Heart left ventricle (tissue), 16 donors: ENCODE measurements around the gene MEF2B. TPM values are rescaled to one million over a fixed set of nuclear protein-coding genes. Genes with fewer than 3 reads are reported as not detected.

Experiments used
- ATAC-seq, 4 donors: fragments of 200-7000 bp; cut with Tn5 transposase; one replicate each; pipeline ENCODE4 v1.9.1; 2020 to 2022; ENCODE audit warnings: moderate library complexity in 4 of 4, mild to moderate bottlenecking in 3 of 4, moderate number of reproducible peaks in 1 of 4
- DNase-seq, 5 donors: peaks; one replicate each; pipeline ENCODE4 v3.0.0-alpha.2; 2020
- H3K27ac ChIP-seq, 12 donors: fragments of 200-600 bp; sonication (generic) in 4 of 12; one replicate each; pipeline versions ENCODE4 v1.5.0 to v1.8.0; 2016 to 2022; ENCODE audit warnings: mild to moderate bottlenecking in 2 of 12
- H3K27me3 ChIP-seq, 9 donors: fragments of 200-600 bp; sonication (generic) in 2 of 9; one replicate each; pipeline versions ENCODE4 v1.5.1 to v1.8.0; 2016 to 2022; ENCODE audit warnings: mild to moderate bottlenecking in 3 of 9
- H3K36me3 ChIP-seq, 9 donors: fragments of 200-600 bp; sonication (generic) in 2 of 9; one replicate each; pipeline versions ENCODE4 v1.5.0 to v1.8.0; 2018 to 2022; ENCODE audit warnings: mild to moderate bottlenecking in 2 of 9
- H3K4me1 ChIP-seq, 12 donors: fragments of 200-600 bp; sonication (generic) in 4 of 12; one replicate each; pipeline versions ENCODE4 v1.5.0 to v1.8.0; 2016 to 2022; ENCODE audit warnings: mild to moderate bottlenecking in 3 of 12
- H3K4me3 ChIP-seq, 12 donors: fragments of 200-600 bp; sonication (generic) in 4 of 12; one replicate each; pipeline versions ENCODE4 v1.5.0 to v1.8.0; 2017 to 2022; ENCODE audit warnings: mild to moderate bottlenecking in 9 of 12, moderate library complexity in 4 of 12
- H3K9me3 ChIP-seq, 12 donors: fragments of 200-600 bp; sonication (generic) in 4 of 12; one replicate each; pipeline versions ENCODE4 v1.5.0 to v1.8.0; 2016 to 2022; ENCODE audit warnings: mild to moderate bottlenecking in 1 of 12
- CTCF ChIP-seq, 12 donors: fragments of 200-600 bp; sonication (generic) in 4 of 12; IDR thresholded peaks; one replicate each; pipeline versions ENCODE4 v1.5.0 to v1.8.0; 2018 to 2022; ENCODE audit warnings: antibody characterized with exemption in 12 of 12, mild to moderate bottlenecking in 5 of 12
- POLR2A ChIP-seq, 2 donors: fragments of 450-650 bp; IDR thresholded peaks; one replicate each; pipeline ENCODE4 v1.6.1; 2017; ENCODE audit warnings: antibody characterized with exemption in 2 of 2, mild to moderate bottlenecking in 2 of 2, moderate library complexity in 2 of 2
- WGBS, 4 donors: extraction: QIAGEN DNeasy Blood & Tissue Kit in 2 of 4; methylation state at CpG; one replicate each; pipeline versions ENCODE4 v1.1.5 to v1.1.7; 2013 to 2018; 5-methylcytosine and 5-hydroxymethylcytosine counted together
- intact Hi-C, 10 donors: fragments of 100-400 bp; cut with DNase I; formaldehyde crosslinking; loops; one replicate each; pipeline versions ENCODE4 v1.11.1 to v1.14.2; 2022
- polyA plus RNA-seq, 2 donors: library from polyadenylated mRNA; stranded (reverse); fragments of 200-250 nt; gene quantifications; one replicate each; pipeline ENCODE4 v1.2.3, GENCODE V29; 2013
- total RNA-seq, 9 donors: library from RNA; depleted of rRNA in 2 of 9; stranded (reverse); fragments of >200 nt in 2 of 9; fragmentation: NEBNext Ultra II Directional in 3 of 9; extraction: Animal tissue kit (Norgen Biotek cat#: 25700) in 3 of 9; gene quantifications; one replicate each; pipeline versions ENCODE4 v1.1.0 to v1.2.4, GENCODE V29; 2016 to 2023
- donor health status: ischemic (EF 13 %, LVEDD 7.1; RV severe dilation, severe dysfunction).
- donor health status: healthy with polysubstance abuse.
- donor health status: DM: no; HTN: yes; CAD: no.
- donor health status: DM: no; HTN: no; CAD: no.
- donor health status: ischemic (EF 25% LVEDD 6.9; RV normal size, moderate dysfunction).
- donor health status: ischemic (EF 25% LVEDD 5.7; RV mildly dilated, moderate dysfunction).
- donor health status: healthy.
- donor health status: DM: yes; HTN: yes; CAD: no.
- donor health status: ischemic (EF 35%, LVEDD 5.7; RV mildly dilated, moderate dysfunction).
- donor health status: nonischemic (EF 11% LVEDD 7.7; RV severe dilation, severe dysfunction).
- donor health status: DM: yes; HTN: yes; CAD: no.
- donor health status: PGD.
- donor health status: ischemic (EF 29% LVEDD 5.4; RV normal size, mild dysfunction).
- donor health status: nonischemic (EF 23%, LVEDD 6.1; RV moderate dilation, normal function).

The MEF2B gene
- total and polyA plus RNA-seq, 11 donors = 0.23 to 0.92 (median 0.41) TPM; not detected in 1

- Histone ChIP-seq H3K36me3 (peaks cover 0 to 7% (median 0%) of the 10 kb centered on the region in 9 donors), H3K4me3 (peak overlapping the region in 2 of 12 donors; percentile 1 to 16), H3K27me3 (no peaks in the 10 kb centered on the region), H3K27ac (peak overlapping the region in 7 of 12 donors; percentile 49 to 79 (median 66)), H3K9me3 (peaks cover 0 to 17% (median 9%) of the 10 kb centered on the region in 12 donors), H3K4me1 (peaks cover 0 to 21% (median 10%) of the 10 kb centered on the region in 12 donors)
- DNase-seq = peak in 4 of 5 donors; percentile 83 to 94 (median 87)
- 24 to 31% (median 28%) methylated on average over 17 to 21 of the region's 21 CpGs for WGBS, 4 donors
- no peak for TF ChIP-seq POLR2A (IDR thresholded peaks at IDR 0.05)
- TF ChIP-seq CTCF (IDR thresholded peaks at IDR 0.05) = no peak
- peak in 1 of 4 donors; percentile 78 for ATAC-seq
- intact Hi-C loops = loop anchor here in 3 of 10 donors (5.0 kb wide), 2 partner anchors 72 to 82 kb away; partner anchors contain the start of gene SLC25A42 (in 2 of the 3)
Measured at GRCh38 chr19:19134687-19135158, 35.3 kb downstream of the MEF2B start.

- H3K36me3 ChIP-seq = peaks cover 0 to 8% (median 0%) of the 10 kb centered on the region in 9 donors
- DNase-seq = no peak
- H3K27ac ChIP-seq = peak overlapping the region in 4 of 12 donors; percentile 61 to 79 (median 67)
- TF ChIP-seq CTCF (IDR thresholded peaks at IDR 0.05) = no peak
- no peak for TF ChIP-seq POLR2A (IDR thresholded peaks at IDR 0.05)
- intact Hi-C loops = no loop called here
- peaks cover 0 to 17% (median 9%) of the 10 kb centered on the region in 12 donors for H3K9me3 ChIP-seq
- H3K4me3 ChIP-seq = no peak overlapping the region
- H3K4me1 ChIP-seq = peaks cover 0 to 21% (median 10%) of the 10 kb centered on the region in 12 donors
- WGBS, 4 donors = 87 to 91% (median 89%) methylated on average over 6 of the region's 6 CpGs
- no peak for ATAC-seq
- H3K27me3 ChIP-seq = no peaks in the 10 kb centered on the region
Measured at GRCh38 chr19:19133985-19134384, 36.1 kb downstream of the MEF2B start.

- ATAC-seq = no peak
- WGBS, 4 donors = 95 to 100% (median 97%) methylated on average over 5 to 12 of the region's 12 CpGs
- DNase-seq = no peak
Measured at GRCh38 chr19:19132912-19133311, 37.2 kb downstream of the MEF2B start.

More at GRCh38 chr19:19132912-19133311, 37.2 kb downstream of the MEF2B start:
- TF ChIP-seq CTCF (IDR thresholded peaks at IDR 0.05) (no peak), POLR2A (IDR thresholded peaks at IDR 0.05) (no peak)
- Histone ChIP-seq H3K27me3 (no peaks in the 10 kb centered on the region), H3K27ac (no peak overlapping the region), H3K4me3 (no peak overlapping the region), H3K36me3 (peaks cover 0 to 10% (median 0%) of the 10 kb centered on the region in 9 donors), H3K9me3 (peaks cover 0 to 17% (median 9%) of the 10 kb centered on the region in 12 donors), H3K4me1 (peaks cover 0 to 20% (median 10%) of the 10 kb centered on the region in 12 donors)
- intact Hi-C loops = no loop called here
